HepG2 (cell line): Measurements from ENCODE around the gene CLDN7. TPM values are rescaled to one million over a fixed set of nuclear protein-coding genes. Genes with fewer than 3 reads are reported as not detected.

Experiments used
- BATF2 ChIP-seq: sonication (generic); formaldehyde crosslinking; IDR thresholded peaks from 2 replicates; pipeline ENCODE4 v1.8.0; 2022; ENCODE audit warnings: mild to moderate bottlenecking, missing genetic modification reagents, moderate library complexity
- HDAC1 ChIP-seq: sonication (generic); formaldehyde crosslinking; IDR thresholded peaks from 2 replicates; pipeline ENCODE4 v1.5.1; 2020; ENCODE audit warnings: mild to moderate bottlenecking, missing genetic modification reagents
- HNRNPLL ChIP-seq: fragments of 200-400 bp; formaldehyde crosslinking; IDR thresholded peaks from 2 replicates; pipeline ENCODE4 v1.6.1; 2017; ENCODE audit warnings: mild to moderate bottlenecking, low read depth, low read length; ENCODE audit not compliant: poor library complexity, severe bottlenecking
- HOXA5 ChIP-seq: sonication (generic); formaldehyde crosslinking; IDR thresholded peaks from 2 replicates; pipeline ENCODE4 v1.4.0; 2020; ENCODE audit warnings: missing genetic modification reagents
- KDM5B ChIP-seq: sonication (generic); formaldehyde crosslinking; IDR thresholded peaks from 2 replicates; pipeline ENCODE4 v1.4.0; 2020; ENCODE audit warnings: missing genetic modification reagents, mild to moderate bottlenecking, borderline replicate concordance
- MNT ChIP-seq: fragments of 450-650 bp; IDR thresholded peaks from 2 replicates; pipeline ENCODE4 v1.6.1; 2016
- MYC ChIP-seq: sonication (generic); formaldehyde crosslinking; IDR thresholded peaks from 2 replicates; pipeline ENCODE4 v1.9.0; 2021; ENCODE audit warnings: missing genetic modification reagents, borderline replicate concordance
- PHF20 ChIP-seq: sonication (generic); formaldehyde crosslinking; IDR thresholded peaks from 2 replicates; pipeline ENCODE4 v1.5.0; 2020; ENCODE audit warnings: mild to moderate bottlenecking, missing genetic modification reagents
- POLR2AphosphoS5 ChIP-seq: IDR thresholded peaks from 2 replicates; pipeline ENCODE4 v1.6.1; 2012; ENCODE audit warnings: low read depth, low read length
- SALL1 ChIP-seq: sonication (generic); formaldehyde crosslinking; IDR thresholded peaks from 2 replicates; pipeline ENCODE4 v1.8.0; 2022; ENCODE audit warnings: mild to moderate bottlenecking, missing genetic modification reagents
- SALL2 ChIP-seq: sonication (generic); formaldehyde crosslinking; IDR thresholded peaks from 2 replicates; pipeline ENCODE4 v1.8.1; 2023; ENCODE audit warnings: mild to moderate bottlenecking, missing genetic modification reagents, inconsistent platforms
- SMAD3 ChIP-seq: sonication (generic); formaldehyde crosslinking; IDR thresholded peaks from 2 replicates; pipeline ENCODE4 v1.4.0; 2020; ENCODE audit warnings: missing genetic modification reagents
- STAG1 ChIP-seq: sonication (generic); formaldehyde crosslinking; IDR thresholded peaks from 2 replicates; pipeline ENCODE4 v1.4.0; 2020; ENCODE audit warnings: missing genetic modification reagents
- SUZ12 ChIP-seq: fragments of 150-350 bp; IDR thresholded peaks from 2 replicates; pipeline ENCODE4 v1.6.1; 2014; ENCODE audit warnings: low read depth, low read length
- THRA ChIP-seq: sonication (generic); formaldehyde crosslinking; IDR thresholded peaks from 2 replicates; pipeline ENCODE4 v1.4.0; 2020; ENCODE audit warnings: missing genetic modification reagents, borderline replicate concordance
- TSC22D2 ChIP-seq: sonication (generic); formaldehyde crosslinking; IDR thresholded peaks from 2 replicates; pipeline ENCODE4 v1.5.1; 2020; ENCODE audit warnings: missing genetic modification reagents, mild to moderate bottlenecking, borderline replicate concordance
- ZNF138 ChIP-seq: sonication (generic); formaldehyde crosslinking; IDR thresholded peaks from 2 replicates; pipeline ENCODE4 v1.5.0; 2020; ENCODE audit warnings: mild to moderate bottlenecking, low read depth, missing genetic modification reagents
- ZNF17 ChIP-seq: sonication (generic); formaldehyde crosslinking; IDR thresholded peaks from 2 replicates; pipeline ENCODE4 v1.5.0; 2020; ENCODE audit warnings: mild to moderate bottlenecking, missing genetic modification reagents
- ZNF552 ChIP-seq: sonication (generic); formaldehyde crosslinking; IDR thresholded peaks from 2 replicates; pipeline ENCODE4 v1.9.0; 2022; ENCODE audit warnings: missing genetic modification reagents, mild to moderate bottlenecking, borderline replicate concordance
- ZNF577 ChIP-seq: sonication (generic); formaldehyde crosslinking; IDR thresholded peaks from 2 replicates; pipeline ENCODE4 v1.4.0; 2020; ENCODE audit warnings: mild to moderate bottlenecking, low read depth, missing genetic modification reagents, borderline replicate concordance
- ZNF772 ChIP-seq: sonication (generic); formaldehyde crosslinking; IDR thresholded peaks from 2 replicates; pipeline ENCODE4 v1.5.0; 2020; ENCODE audit warnings: mild to moderate bottlenecking, missing genetic modification reagents
- polyA plus RNA-seq, 8 experiments: library from polyadenylated mRNA; depleted of rRNA in 3 of 8; stranded (reverse) in 7 of 8; unstranded in 1 of 8; fragments of >200 nt; fragmentation: Illumina TruSeq in 4 of 8; extraction: Trizol in 4 of 8; gene quantifications; 2 replicates each; pipeline versions ENCODE4 v1.2.1 to v1.2.3, GENCODE V29; 2011 to 2016; ENCODE audit warnings: low read depth in 4 of 8, missing spikeins in 1 of 8, mixed read lengths in 1 of 8; ENCODE audit not compliant: insufficient read depth in 1 of 8
- total RNA-seq, 5 experiments: library from RNA; depleted of rRNA; stranded (reverse); fragments of >200 nt; fragmentation: Illumina TruSeq; extraction: Trizol; gene quantifications; 2 replicates each; pipeline ENCODE4 v1.2.3, GENCODE V29; 2016; ENCODE audit warnings: low read depth in 1 of 5
- TF ChIP-seq, protein P1 (sequence below): sonication (generic); formaldehyde crosslinking; IDR thresholded peaks from 2 replicates; pipeline ENCODE4 v1.8.1; 2023; ENCODE audit warnings: mild to moderate bottlenecking, missing genetic modification reagents
- TF ChIP-seq, protein P2 (sequence below): IDR thresholded peaks from 2 replicates; pipeline ENCODE4 v1.6.1; 2016; ENCODE audit warnings: mild to moderate bottlenecking

Gene CLDN7
- total and polyA plus RNA-seq, 2 of the 13 experiments (the other 11 are each of a cell fraction or from before 2014, with no cell fraction given), result not detected

DNA sequence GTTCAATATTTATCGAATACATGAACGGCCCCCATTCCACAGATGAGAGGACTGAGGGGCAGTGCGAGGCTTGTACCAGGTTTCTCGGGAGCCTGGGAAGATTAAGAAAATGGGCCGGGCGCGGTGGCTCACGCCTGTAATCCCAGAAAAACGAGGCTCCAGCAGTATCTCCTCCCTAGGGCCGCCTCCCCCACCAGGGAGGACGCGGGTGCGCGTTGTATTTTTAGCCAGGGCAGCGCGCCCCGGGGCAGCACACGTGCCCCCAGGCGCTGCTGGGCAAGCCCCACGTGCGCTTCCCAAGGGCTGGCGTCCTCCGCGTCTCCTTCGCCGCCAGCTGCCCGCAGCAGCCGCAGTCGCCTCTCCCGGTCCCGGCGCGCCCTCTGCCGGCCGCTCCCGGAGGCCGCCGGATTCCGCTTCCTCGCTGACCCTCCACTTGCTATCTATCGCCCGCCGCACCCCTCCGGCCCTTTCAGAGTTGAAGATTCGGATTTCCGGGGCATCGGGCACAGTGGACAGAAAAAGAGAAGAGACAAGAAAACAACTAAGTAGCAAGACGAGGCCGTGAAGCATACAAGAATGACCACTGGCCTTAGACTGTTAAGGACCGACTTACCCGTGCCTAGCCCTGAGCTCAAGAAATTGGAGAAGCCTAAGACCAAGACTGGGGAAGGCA, 34.0 kb upstream of the CLDN7 start (continued):
- TF ChIP-seq, protein P1, sequence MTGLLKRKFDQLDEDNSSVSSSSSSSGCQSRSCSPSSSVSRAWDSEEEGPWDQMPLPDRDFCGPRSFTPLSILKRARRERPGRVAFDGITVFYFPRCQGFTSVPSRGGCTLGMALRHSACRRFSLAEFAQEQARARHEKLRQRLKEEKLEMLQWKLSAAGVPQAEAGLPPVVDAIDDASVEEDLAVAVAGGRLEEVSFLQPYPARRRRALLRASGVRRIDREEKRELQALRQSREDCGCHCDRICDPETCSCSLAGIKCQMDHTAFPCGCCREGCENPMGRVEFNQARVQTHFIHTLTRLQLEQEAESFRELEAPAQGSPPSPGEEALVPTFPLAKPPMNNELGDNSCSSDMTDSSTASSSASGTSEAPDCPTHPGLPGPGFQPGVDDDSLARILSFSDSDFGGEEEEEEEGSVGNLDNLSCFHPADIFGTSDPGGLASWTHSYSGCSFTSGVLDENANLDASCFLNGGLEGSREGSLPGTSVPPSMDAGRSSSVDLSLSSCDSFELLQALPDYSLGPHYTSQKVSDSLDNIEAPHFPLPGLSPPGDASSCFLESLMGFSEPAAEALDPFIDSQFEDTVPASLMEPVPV (CRISPR knock-in tag), result peak; percentile 48; the same call in 1 of the 2 replicates
- TF ChIP-seq HNRNPLL (peak; percentile 64), MYC (CRISPR knock-in tag) (peak; percentile 95), POLR2AphosphoS5 (no peak), PHF20 (no peak), SALL2 (CRISPR knock-in tag) (no peak), THRA (CRISPR knock-in tag) (0 out of 2 replicates have a peak, but pooled peaks have one; percentile 15), ZNF577 (CRISPR knock-in tag) (no peak), HDAC1 (CRISPR knock-in tag) (peak; percentile 82; the same call in 1 of the 2 replicates), TSC22D2 (CRISPR knock-in tag) (peak; percentile 36; the same call in 1 of the 2 replicates), SALL1 (peak; percentile 68), SMAD3 (CRISPR knock-in tag) (peak; percentile 35; the same call in 1 of the 2 replicates), ZNF772 (CRISPR knock-in tag) (peak; percentile 63; the same call in 1 of the 2 replicates), MNT (peak; percentile 98), SUZ12 (no peak), KDM5B (peak; percentile 63; the same call in 1 of the 2 replicates), ZNF17 (CRISPR knock-in tag) (no peak), BATF2 (CRISPR knock-in tag) (0 out of 2 replicates have a peak, but pooled peaks have one; percentile 76), HOXA5 (CRISPR knock-in tag) (peak; percentile 43; the same call in 1 of the 2 replicates), STAG1 (CRISPR knock-in tag) (peak; percentile 96), ZNF138 (CRISPR knock-in tag) (0 out of 2 replicates have a peak, but pooled peaks have one; percentile 44), ZNF552 (peak; percentile 78; the same call in 1 of the 2 replicates)
- TF ChIP-seq, protein P2, sequence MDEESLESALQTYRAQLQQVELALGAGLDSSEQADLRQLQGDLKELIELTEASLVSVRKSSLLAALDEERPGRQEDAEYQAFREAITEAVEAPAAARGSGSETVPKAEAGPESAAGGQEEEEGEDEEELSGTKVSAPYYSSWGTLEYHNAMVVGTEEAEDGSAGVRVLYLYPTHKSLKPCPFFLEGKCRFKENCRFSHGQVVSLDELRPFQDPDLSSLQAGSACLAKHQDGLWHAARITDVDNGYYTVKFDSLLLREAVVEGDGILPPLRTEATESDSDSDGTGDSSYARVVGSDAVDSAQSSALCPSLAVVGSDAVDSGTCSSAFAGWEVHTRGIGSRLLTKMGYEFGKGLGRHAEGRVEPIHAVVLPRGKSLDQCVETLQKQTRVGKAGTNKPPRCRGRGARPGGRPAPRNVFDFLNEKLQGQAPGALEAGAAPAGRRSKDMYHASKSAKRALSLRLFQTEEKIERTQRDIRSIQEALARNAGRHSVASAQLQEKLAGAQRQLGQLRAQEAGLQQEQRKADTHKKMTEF (CRISPR knock-in tag), result peak; percentile 79
